Tibial nerve (tissue), 4 donors: ENCODE results near the gene MINK1. TPM values are rescaled to one million over a fixed set of nuclear protein-coding genes. Genes with fewer than 3 reads are reported as not detected.

Source experiments
- DNase-seq, 2 donors: peaks; one replicate each; pipeline ENCODE4 v3.0.0-alpha.2; 2019; ENCODE audit warnings: low spot score in 2 of 2
- H3K27ac ChIP-seq, 4 donors: fragments of 200-600 bp; sonication (generic) in 3 of 4; one replicate each; pipeline ENCODE4 v1.5.1; 2017 to 2019; ENCODE audit warnings: mild to moderate bottlenecking in 1 of 4
- H3K27me3 ChIP-seq, 2 donors: fragments of 200-600 bp; sonication (generic) in 1 of 2; one replicate each; pipeline versions ENCODE4 v1.5.1 to v1.6.0; 2017 to 2019
- H3K36me3 ChIP-seq, 3 donors: fragments of 200-600 bp; sonication (generic); one replicate each; pipeline ENCODE4 v1.5.1; 2018 to 2019
- H3K4me1 ChIP-seq, 4 donors: fragments of 200-600 bp; sonication (generic) in 3 of 4; one replicate each; pipeline ENCODE4 v1.5.1; 2017 to 2019
- H3K4me3 ChIP-seq, 4 donors: fragments of 200-600 bp; sonication (generic) in 3 of 4; one replicate each; pipeline ENCODE4 v1.5.1; 2017 to 2019; ENCODE audit warnings: mild to moderate bottlenecking in 1 of 4, moderate library complexity in 1 of 4
- H3K9me3 ChIP-seq, 4 donors: fragments of 200-600 bp; sonication (generic) in 3 of 4; one replicate each; pipeline ENCODE4 v1.5.1; 2017 to 2019
- CTCF ChIP-seq, 5 experiments: fragments of 200-600 bp in 3 of 5; fragments of 450-650 bp in 2 of 5; sonication (generic) in 3 of 5; IDR thresholded peaks; one replicate each; pipeline ENCODE4 v1.5.1; 2016 to 2019; ENCODE audit warnings: antibody characterized with exemption in 5 of 5, mild to moderate bottlenecking in 3 of 5, moderate library complexity in 2 of 5
- EP300 ChIP-seq, 2 donors: sonication (generic); formaldehyde crosslinking; IDR thresholded peaks; one replicate each; pipeline ENCODE4 v1.6.1; 2017; ENCODE audit warnings: antibody characterized with exemption in 2 of 2, mild to moderate bottlenecking in 1 of 2
- POLR2A ChIP-seq, 2 donors: fragments of 450-650 bp; IDR thresholded peaks; one replicate each; pipeline ENCODE4 v1.6.1; 2017; ENCODE audit warnings: antibody characterized with exemption in 2 of 2, mild to moderate bottlenecking in 2 of 2, moderate library complexity in 2 of 2
- WGBS, 2 donors: methylation state at CpG; one replicate each; pipeline ENCODE4 v1.1.5; 2018; 5-methylcytosine and 5-hydroxymethylcytosine counted together
- total RNA-seq, 4 donors: library from RNA; depleted of rRNA; stranded (reverse); fragments of >200 nt; gene quantifications; one replicate each; pipeline ENCODE4 v1.1.0, GENCODE V29; 2016

MINK1 gene
- total RNA-seq, 4 donors from 2014 or later: 57.1 to 94.3 (median 85.7) TPM

GRCh38 chr17:4946312-4946976 lies 113.3 kb downstream of the MINK1 start:
- Histone ChIP-seq H3K4me3 (peak overlapping the region; percentile 85 to 99 (median 95)), H3K27ac (peak overlapping the region in 3 of 4 donors; percentile 96 to 97 (median 96)), H3K27me3 (no peaks in the 10 kb centered on the region), H3K4me1 (peaks cover 0 to 77% (median 40%) of the 10 kb centered on the region in 4 donors), H3K36me3 (peaks cover 0 to 51% (median 0%) of the 10 kb centered on the region in 3 donors), H3K9me3 (no peaks in the 10 kb centered on the region)
- no peak for TF ChIP-seq EP300 (IDR thresholded peaks at IDR 0.05)
- no peak for DNase-seq
- 31 to 35% methylated on average over 16 of the region's 16 CpGs for WGBS, 2 donors

- 5 to 6% methylated on average over 7 of the region's 7 CpGs for WGBS, 2 donors
- no peaks in the 10 kb centered on the region for H3K9me3 ChIP-seq
- DNase-seq: no peak
- H3K4me3 ChIP-seq: peak overlapping the region; percentile 85 to 99 (median 95)
- H3K27me3 ChIP-seq: no peaks in the 10 kb centered on the region
- peaks cover 0 to 46% (median 0%) of the 10 kb centered on the region in 3 donors for H3K36me3 ChIP-seq
- peaks cover 0 to 72% (median 36%) of the 10 kb centered on the region in 4 donors for H3K4me1 ChIP-seq
- no peak for TF ChIP-seq POLR2A (IDR thresholded peaks at IDR 0.05)
- no peak for TF ChIP-seq EP300 (IDR thresholded peaks at IDR 0.05)
- TF ChIP-seq CTCF (IDR thresholded peaks at IDR 0.05): no peak
- H3K27ac ChIP-seq: peak overlapping the region; percentile 94 to 97 (median 96)
Observed at GRCh38 chr17:4947010-4947410, 113.9 kb downstream of the MINK1 start.

Other genes starting within 250 kb of the MINK1 start
- gene SMTNL2, start 248.8 kb upstream of the MINK1 start, total RNA-seq: 1 to 10 TPM; 1.5 to 8.2 (median 4.4) TPM
- gene ALOX15, start 191.7 kb upstream of the MINK1 start, total RNA-seq: not detected
- gene PELP1, start 129.2 kb upstream of the MINK1 start, total RNA-seq: 10 to 100 TPM; 27.1 to 95.1 (median 29.1) TPM
- gene ARRB2, start 122.7 kb upstream of the MINK1 start, total RNA-seq: 100 to 1,000 TPM in 1 of 4 donors, 10 to 100 TPM in 3; 50.2 to 103 (median 57.4) TPM
- 10 to 100 TPM; 20.8 to 32.8 (median 28.4) TPM for gene MED11, start 101.9 kb upstream of the MINK1 start, total RNA-seq
- gene ZMYND15, start 93.5 kb upstream of the MINK1 start, total RNA-seq: under 1 TPM in 3 of 4 donors, not detected in 1; 0.42 to 0.66 (median 0.59) TPM
- 10 to 100 TPM in 3 of 4 donors, 1 to 10 TPM in 1; 5.7 to 27.3 (median 13.6) TPM for gene CXCL16, start 93.4 kb upstream of the MINK1 start, total RNA-seq
- gene TM4SF5, start 61.5 kb upstream of the MINK1 start, total RNA-seq: not detected
- gene VMO1, start 47.0 kb upstream of the MINK1 start, total RNA-seq: 1 to 10 TPM in 3 of 4 donors, not detected in 1; 1.4 to 6.0 (median 1.9) TPM
- not detected for gene GLTPD2, start 44.4 kb upstream of the MINK1 start, total RNA-seq
- 100 to 1,000 TPM; 100 to 171 (median 122) TPM for gene PSMB6, start 37.2 kb upstream of the MINK1 start, total RNA-seq
- 10 to 100 TPM; 17.2 to 63.0 (median 30.1) TPM for gene PLD2, start 26.2 kb upstream of the MINK1 start, total RNA-seq
- 1 to 10 TPM in 3 of 4 donors, under 1 TPM in 1; 0.90 to 2.0 (median 1.3) TPM for gene C17orf107, start 66.2 kb downstream of the MINK1 start, total RNA-seq
- gene CHRNE, start 69.8 kb downstream of the MINK1 start, total RNA-seq: 1 to 10 TPM in 2 of 4 donors, under 1 TPM in 2; 0.22 to 2.5 (median 1.0) TPM
- gene GP1BA, start 98.9 kb downstream of the MINK1 start, total RNA-seq: not detected
- 10 to 100 TPM; 30.3 to 42.8 (median 32.3) TPM for gene SLC25A11, start 106.7 kb downstream of the MINK1 start, total RNA-seq
- gene RNF167, start 106.9 kb downstream of the MINK1 start, total RNA-seq: 10 to 100 TPM; 45.0 to 55.0 (median 51.4) TPM
- 1,000 to 10,000 TPM in 1 of 4 donors, 100 to 1,000 TPM in 3; 422 to 1,004 (median 483) TPM for gene PFN1, start 115.2 kb downstream of the MINK1 start, total RNA-seq
- gene ENO3, start 117.8 kb downstream of the MINK1 start, total RNA-seq: 10 to 100 TPM in 2 of 4 donors, 1 to 10 TPM in 2; 7.5 to 15.3 (median 10.2) TPM
- 10 to 100 TPM; 36.9 to 70.0 (median 42.0) TPM for gene SPAG7, start 134.5 kb downstream of the MINK1 start, total RNA-seq
- gene CAMTA2, start 154.3 kb downstream of the MINK1 start, total RNA-seq: 10 to 100 TPM; 15.3 to 46.2 (median 22.5) TPM
- 1 to 10 TPM; 1.2 to 1.8 (median 1.7) TPM for gene INCA1, start 164.2 kb downstream of the MINK1 start, total RNA-seq
- 10 to 100 TPM; 78.0 to 89.7 (median 79.6) TPM for gene KIF1C, start 164.6 kb downstream of the MINK1 start, total RNA-seq
- not detected for gene SLC52A1, start 202.1 kb downstream of the MINK1 start, total RNA-seq
- 1 to 10 TPM; 2.5 to 7.1 (median 4.7) TPM for gene ZFP3, start 245.1 kb downstream of the MINK1 start, total RNA-seq